Measurements from ENCODE around the gene NLRX1.

NLRX1 gene

DNA sequence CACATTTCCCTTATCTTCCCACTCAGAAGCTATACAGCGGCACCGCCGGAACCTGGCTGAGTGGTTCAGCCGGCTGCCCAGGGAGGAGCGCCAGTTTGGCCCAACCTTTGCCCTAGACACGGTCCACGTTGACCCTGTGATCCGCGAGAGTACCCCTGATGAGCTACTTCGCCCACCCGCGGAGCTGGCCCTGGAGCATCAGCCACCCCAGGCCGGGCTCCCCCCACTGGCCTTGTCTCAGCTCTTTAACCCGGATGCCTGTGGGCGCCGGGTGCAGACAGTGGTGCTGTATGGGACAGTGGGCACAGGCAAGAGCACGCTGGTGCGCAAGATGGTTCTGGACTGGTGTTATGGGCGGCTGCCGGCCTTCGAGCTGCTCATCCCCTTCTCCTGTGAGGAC, 4.9 kb downstream of the NLRX1 start:
- peaks cover 2% of the 10 kb centered on the region for H3K79me1 ChIP-seq (replicated peaks; ENCODE audit: low read length, poor library complexity, severe bottlenecking)
- no peak overlapping the region for H4K91ac ChIP-seq (ENCODE audit: low read length)
- no peak overlapping the region for H3K14ac ChIP-seq (ENCODE audit: low read length in 2 of 2)
- no peak overlapping the region for H4K8ac ChIP-seq (ENCODE audit: low read length)
- no peak overlapping the region for H2BK12ac ChIP-seq (ENCODE audit: low read length in 2 of 2)
- H3K36me3 ChIP-seq (ENCODE audit: control insufficient read depth in 1 of 2, insufficient read depth in 2 of 2, low read depth in 1 of 2, low read length in 2 of 2) = peaks cover 23 to 42% of the 10 kb centered on the region in 2 experiments
- DNase-seq = no peak
- H3K27me3 ChIP-seq (ENCODE audit: control insufficient read depth in 1 of 2, insufficient read depth in 1 of 2, low read length in 2 of 2) = no peaks in the 10 kb centered on the region
- no peak overlapping the region for H2AK5ac ChIP-seq (ENCODE audit: low read length, severe bottlenecking)
- no peak overlapping the region for H2BK120ac ChIP-seq (ENCODE audit: low read depth, low read length)
- no peak overlapping the region for H3K4me3 ChIP-seq (ENCODE audit: insufficient read depth in 1 of 2, low read depth in 1 of 2, low read length in 2 of 2)
- H3K27ac ChIP-seq (ENCODE audit: low read length, poor library complexity, severe bottlenecking) = no peak overlapping the region
- H2AFZ ChIP-seq (ENCODE audit: low read depth, low read length) = no peak overlapping the region
- 97% methylated on average over 21 of the region's 21 CpGs for WGBS
- H3K4me2 ChIP-seq (ENCODE audit: low read length, poor library complexity, severe bottlenecking) = no peak overlapping the region
- no peak overlapping the region for H2BK15ac ChIP-seq (ENCODE audit: low read depth, poor library complexity, severe bottlenecking)
- H3K23ac ChIP-seq (ENCODE audit: low read length in 2 of 2) = no peak overlapping the region
- no peaks in the 10 kb centered on the region for H3K9me3 ChIP-seq (ENCODE audit: control insufficient read depth, low read length)
- no peak overlapping the region for H3K18ac ChIP-seq (ENCODE audit: low read depth in 1 of 2, low read length in 2 of 2)
- H2BK5ac ChIP-seq (ENCODE audit: low read depth, low read length, poor library complexity, severe bottlenecking) = no peak overlapping the region
- H3K4me1 ChIP-seq (ENCODE audit: control insufficient read depth, insufficient read depth, low read depth, low read length) = peaks cover 10% of the 10 kb centered on the region
- no peak overlapping the region for H3K4ac ChIP-seq (ENCODE audit: low read depth in 1 of 2, low read length in 2 of 2)
- H3K9ac ChIP-seq (ENCODE audit: low read length) = no peak overlapping the region

GRCh38 chr11:119175493-119176077, 7.1 kb downstream of the NLRX1 start:
- Histone ChIP-seq H2BK120ac (ENCODE audit: low read depth, low read length) (no peak overlapping the region), H3K4me1 (ENCODE audit: control insufficient read depth, insufficient read depth, low read depth, low read length) (peaks cover 10% of the 10 kb centered on the region), H2AFZ (ENCODE audit: low read depth, low read length) (no peak overlapping the region), H4K91ac (ENCODE audit: low read length) (no peak overlapping the region), H2BK12ac (ENCODE audit: low read length in 2 of 2) (no peak overlapping the region), H3K14ac (ENCODE audit: low read length in 2 of 2) (no peak overlapping the region), H3K27me3 (ENCODE audit: control insufficient read depth in 1 of 2, insufficient read depth in 1 of 2, low read length in 2 of 2) (no peaks in the 10 kb centered on the region), H3K23ac (ENCODE audit: low read length in 2 of 2) (no peak overlapping the region), H3K9me3 (ENCODE audit: control insufficient read depth, low read length) (no peaks in the 10 kb centered on the region), H2BK5ac (ENCODE audit: low read depth, low read length, poor library complexity, severe bottlenecking) (no peak overlapping the region), H3K4me2 (ENCODE audit: low read length, poor library complexity, severe bottlenecking) (no peak overlapping the region), H2BK15ac (ENCODE audit: low read depth, poor library complexity, severe bottlenecking) (no peak overlapping the region), H3K4me3 (ENCODE audit: insufficient read depth in 1 of 2, low read depth in 1 of 2, low read length in 2 of 2) (no peak overlapping the region), H4K8ac (ENCODE audit: low read length) (no peak overlapping the region), H3K18ac (ENCODE audit: low read depth in 1 of 2, low read length in 2 of 2) (no peak overlapping the region), H3K79me1 (replicated peaks; ENCODE audit: low read length, poor library complexity, severe bottlenecking) (peaks cover 2% of the 10 kb centered on the region), H3K4ac (ENCODE audit: low read depth in 1 of 2, low read length in 2 of 2) (no peak overlapping the region), H3K9ac (ENCODE audit: low read length) (no peak overlapping the region), H2AK5ac (ENCODE audit: low read length, severe bottlenecking) (no peak overlapping the region), H3K27ac (ENCODE audit: low read length, poor library complexity, severe bottlenecking) (no peak overlapping the region), H3K36me3 (ENCODE audit: control insufficient read depth in 1 of 2, insufficient read depth in 2 of 2, low read depth in 1 of 2, low read length in 2 of 2) (peaks cover 32 to 53% of the 10 kb centered on the region in 2 experiments)
- DNase-seq = peak; percentile 50
- WGBS = 60% methylated on average over 5 of the region's 6 CpGs

GRCh38 chr11:119178166-119178680, 9.7 kb downstream of the NLRX1 start:
- 76% methylated on average over 4 of the region's 4 CpGs for WGBS
- no peak overlapping the region for H2BK15ac ChIP-seq (ENCODE audit: low read depth, poor library complexity, severe bottlenecking)
- H2BK120ac ChIP-seq (ENCODE audit: low read depth, low read length) = no peak overlapping the region
- DNase-seq = no peak
- no peak overlapping the region for H3K4ac ChIP-seq (ENCODE audit: low read depth in 1 of 2, low read length in 2 of 2)
- H3K27ac ChIP-seq (ENCODE audit: low read length, poor library complexity, severe bottlenecking) = no peak overlapping the region
- no peak overlapping the region for H3K4me2 ChIP-seq (ENCODE audit: low read length, poor library complexity, severe bottlenecking)
- no peak overlapping the region for H2AFZ ChIP-seq (ENCODE audit: low read depth, low read length)
- no peak overlapping the region for H3K23ac ChIP-seq (ENCODE audit: low read length in 2 of 2)
- peaks cover 49 to 55% of the 10 kb centered on the region in 2 experiments for H3K36me3 ChIP-seq (ENCODE audit: control insufficient read depth in 1 of 2, insufficient read depth in 2 of 2, low read depth in 1 of 2, low read length in 2 of 2)
- H3K18ac ChIP-seq (ENCODE audit: low read depth in 1 of 2, low read length in 2 of 2) = peak overlapping the region in 1 of 2 experiments; percentile 17
- no peak overlapping the region for H3K9ac ChIP-seq (ENCODE audit: low read length)
- H3K4me3 ChIP-seq (ENCODE audit: insufficient read depth in 1 of 2, low read depth in 1 of 2, low read length in 2 of 2) = no peak overlapping the region
- no peaks in the 10 kb centered on the region for H3K27me3 ChIP-seq (ENCODE audit: control insufficient read depth in 1 of 2, insufficient read depth in 1 of 2, low read length in 2 of 2)
- H3K4me1 ChIP-seq (ENCODE audit: control insufficient read depth, insufficient read depth, low read depth, low read length) = peaks cover 10% of the 10 kb centered on the region
- H3K9me3 ChIP-seq (ENCODE audit: control insufficient read depth, low read length) = no peaks in the 10 kb centered on the region
- H2BK12ac ChIP-seq (ENCODE audit: low read length in 2 of 2) = no peak overlapping the region
- H3K79me1 ChIP-seq (replicated peaks; ENCODE audit: low read length, poor library complexity, severe bottlenecking) = peaks cover 2% of the 10 kb centered on the region
- H4K91ac ChIP-seq (ENCODE audit: low read length) = no peak overlapping the region
- no peak overlapping the region for H3K14ac ChIP-seq (ENCODE audit: low read length in 2 of 2)
- H4K8ac ChIP-seq (ENCODE audit: low read length) = no peak overlapping the region
- H2AK5ac ChIP-seq (ENCODE audit: low read length, severe bottlenecking) = no peak overlapping the region
- no peak overlapping the region for H2BK5ac ChIP-seq (ENCODE audit: low read depth, low read length, poor library complexity, severe bottlenecking)

GRCh38 chr11:119179342-119179741, 10.8 kb downstream of the NLRX1 start:
- Histone ChIP-seq H2AK5ac (ENCODE audit: low read length, severe bottlenecking) (no peak overlapping the region), H3K36me3 (ENCODE audit: control insufficient read depth in 1 of 2, insufficient read depth in 2 of 2, low read depth in 1 of 2, low read length in 2 of 2) (peaks cover 45 to 51% of the 10 kb centered on the region in 2 experiments), H3K4me1 (ENCODE audit: control insufficient read depth, insufficient read depth, low read depth, low read length) (peaks cover 10% of the 10 kb centered on the region), H2AFZ (ENCODE audit: low read depth, low read length) (no peak overlapping the region), H3K23ac (ENCODE audit: low read length in 2 of 2) (no peak overlapping the region), H2BK120ac (ENCODE audit: low read depth, low read length) (no peak overlapping the region), H2BK5ac (ENCODE audit: low read depth, low read length, poor library complexity, severe bottlenecking) (no peak overlapping the region), H3K27me3 (ENCODE audit: control insufficient read depth in 1 of 2, insufficient read depth in 1 of 2, low read length in 2 of 2) (no peaks in the 10 kb centered on the region), H2BK15ac (ENCODE audit: low read depth, poor library complexity, severe bottlenecking) (no peak overlapping the region), H3K18ac (ENCODE audit: low read depth in 1 of 2, low read length in 2 of 2) (no peak overlapping the region), H3K27ac (ENCODE audit: low read length, poor library complexity, severe bottlenecking) (no peak overlapping the region), H4K8ac (ENCODE audit: low read length) (no peak overlapping the region), H2BK12ac (ENCODE audit: low read length in 2 of 2) (no peak overlapping the region), H3K4ac (ENCODE audit: low read depth in 1 of 2, low read length in 2 of 2) (no peak overlapping the region), H3K9ac (ENCODE audit: low read length) (no peak overlapping the region), H4K91ac (ENCODE audit: low read length) (no peak overlapping the region), H3K14ac (ENCODE audit: low read length in 2 of 2) (no peak overlapping the region), H3K4me3 (ENCODE audit: insufficient read depth in 1 of 2, low read depth in 1 of 2, low read length in 2 of 2) (no peak overlapping the region), H3K79me1 (replicated peaks; ENCODE audit: low read length, poor library complexity, severe bottlenecking) (peaks cover 2% of the 10 kb centered on the region), H3K4me2 (ENCODE audit: low read length, poor library complexity, severe bottlenecking) (no peak overlapping the region), H3K9me3 (ENCODE audit: control insufficient read depth, low read length) (no peaks in the 10 kb centered on the region)
- DNase-seq = no peak
- WGBS = 93% methylated on average over 6 of the region's 6 CpGs
